HCT116 (cell line): Measurements from ENCODE around the gene MAGEF1. TPM values are rescaled to one million over a fixed set of nuclear protein-coding genes. Genes with fewer than 3 reads are reported as not detected.

ENCODE experiments used
- ATAC-seq: fragments of 200-7000 bp; cut with Tn5 transposase; 2 replicates; pipeline ENCODE4 v1.9.1; 2020; ENCODE audit warnings: mild to moderate bottlenecking, moderate library complexity
- BruUV-seq: library from RNA; stranded (reverse); fragments of 400-500 nt; replicated peaks from 2 replicates; lab custom pipeline; 2021; lab: Mats Ljungman, UMichigan
- CTCF ChIA-PET: fragments of 300-600 bp; sonication (Branson Sonifier 250); formaldehyde crosslinking; loops from one replicate; lab custom pipeline; 2021; ENCODE audit warnings: antibody characterized with exemption; lab: Charles Lee
- POLR2A ChIA-PET: fragments of 300-600, 350-600 bp; sonication (Branson Sonifier 250); formaldehyde crosslinking; loops from one replicate; lab custom pipeline; 2021; ENCODE audit warnings: antibody characterized with exemption; lab: Charles Lee
- RAD21 ChIA-PET, 2 experiments: fragments of 300-600 bp; sonication (Branson Sonifier 250); formaldehyde crosslinking; loops; one replicate each; lab custom pipeline; 2023; ENCODE audit warnings: low total read pairs in 2 of 2; ENCODE audit not compliant: uncharacterized antibody in 2 of 2, unreplicated experiment in 2 of 2, low non-redundant PET in 1 of 2; lab: Charles Lee
- DNase-seq: peaks from one replicate; pipeline ENCODE4 v3.0.0-alpha.2; 2010; ENCODE audit warnings: low read depth, low spot score
- H2AFZ ChIP-seq: fragments of 200-600 bp; shearing (Covaris generic), sonication (generic); 2 replicates; pipeline ENCODE4 v1.6.1; 2017; ENCODE audit warnings: low read depth, mixed run types, mixed read lengths, antibody characterized with exemption, low read length; ENCODE audit not compliant: poor library complexity, severe bottlenecking
- H3K27ac ChIP-seq: 2 replicates; pipeline ENCODE4 v1.5.1; 2012; ENCODE audit warnings: low read depth, low read length
- H3K27me3 ChIP-seq: fragments of 200-600 bp; sonication (generic); 2 replicates; pipeline ENCODE4 v1.6.1; 2016; ENCODE audit warnings: mixed run types, low read length, mixed read lengths; ENCODE audit not compliant: insufficient read depth
- H3K36me3 ChIP-seq, 2 experiments: fragments of 200-500 bp in 1 of 2; fragments of 200-600 bp in 1 of 2; sonication (Bioruptor generic) in 1 of 2; sonication (generic) in 1 of 2; 2 replicates each; pipeline versions ENCODE4 v1.5.1 to v1.6.1; 2014 to 2016; ENCODE audit warnings: low read length in 2 of 2, inconsistent platforms in 1 of 2, mixed read lengths in 1 of 2, mixed run types in 1 of 2; ENCODE audit not compliant: insufficient read depth in 2 of 2, control insufficient read depth in 1 of 2
- H3K4me1 ChIP-seq, 2 experiments: fragments of 200-600 bp in 1 of 2; sonication (generic) in 1 of 2; 2 replicates each; pipeline versions ENCODE4 v1.5.1 to v1.6.1; 2012 to 2017; ENCODE audit warnings: low read length in 2 of 2, inconsistent platforms in 1 of 2, mild to moderate bottlenecking in 1 of 2, mixed read lengths in 1 of 2, mixed run types in 1 of 2, moderate library complexity in 1 of 2; ENCODE audit not compliant: insufficient read depth in 2 of 2, control insufficient read depth in 1 of 2
- H3K4me2 ChIP-seq: fragments of 200-600 bp; sonication (generic); 2 replicates; pipeline ENCODE4 v1.6.1; 2017; ENCODE audit warnings: mixed run types, low read length, mixed read lengths
- H3K4me3 ChIP-seq, 2 experiments: fragments of 200-600 bp in 1 of 2; sonication (generic) in 1 of 2; replicated peaks in 1 of 2; 2 replicates each; pipeline ENCODE4 v1.5.1; 2011 to 2016; ENCODE audit warnings: low read length in 2 of 2, control low read depth in 1 of 2, low read depth in 1 of 2, mild to moderate bottlenecking in 1 of 2, mixed read lengths in 1 of 2, mixed run types in 1 of 2
- H3K79me2 ChIP-seq: fragments of 200-600 bp; sonication (generic); 2 replicates; pipeline ENCODE4 v1.6.1; 2017; ENCODE audit warnings: mild to moderate bottlenecking, mixed run types, low read length, moderate library complexity, mixed read lengths; ENCODE audit not compliant: insufficient read depth
- H3K9ac ChIP-seq: fragments of 200-600 bp; sonication (generic); 2 replicates; pipeline ENCODE4 v1.6.1; 2016; ENCODE audit warnings: low read length, mixed read lengths
- H3K9me2 ChIP-seq: fragments of 200-600 bp; sonication (generic), shearing (Covaris generic); 2 replicates; pipeline ENCODE4 v1.6.1; 2017; ENCODE audit warnings: mixed run types, mild to moderate bottlenecking, moderate library complexity; ENCODE audit not compliant: insufficient read depth
- H3K9me3 ChIP-seq, 2 experiments: fragments of 200-500 bp in 1 of 2; fragments of 200-600 bp in 1 of 2; sonication (Bioruptor generic) in 1 of 2; sonication (generic) in 1 of 2; 2 replicates each; pipeline ENCODE4 v1.6.1; 2014 to 2017; ENCODE audit warnings: low read length in 2 of 2, mixed read lengths in 2 of 2, inconsistent platforms in 1 of 2, low read depth in 1 of 2, mild to moderate bottlenecking in 1 of 2, mixed run types in 1 of 2, moderate library complexity in 1 of 2; ENCODE audit not compliant: control insufficient read depth in 1 of 2, insufficient read depth in 1 of 2
- H4K20me1 ChIP-seq: fragments of 200-600 bp; sonication (generic), shearing (Covaris generic); 2 replicates; pipeline ENCODE4 v1.6.1; 2017; ENCODE audit warnings: mixed run types, mild to moderate bottlenecking, moderate library complexity; ENCODE audit not compliant: insufficient read depth
- CBX3 ChIP-seq: IDR thresholded peaks from 2 replicates; pipeline ENCODE4 v1.6.1; 2012; ENCODE audit warnings: low read depth
- ELF1 ChIP-seq: IDR thresholded peaks from 2 replicates; pipeline ENCODE4 v1.6.1; 2012; ENCODE audit warnings: low read depth, borderline replicate concordance
- EZH2 ChIP-seq: fragments of 200-600 bp; sonication (generic); IDR thresholded peaks from 2 replicates; pipeline ENCODE4 v1.6.1; 2017; ENCODE audit warnings: antibody characterized with exemption, mixed run types
- EZH2phosphoT487 ChIP-seq: fragments of 200-600 bp; IDR thresholded peaks from 2 replicates; pipeline ENCODE4 v1.6.1; 2018; ENCODE audit warnings: antibody characterized with exemption, borderline replicate concordance
- FOSL1 ChIP-seq: IDR thresholded peaks from 2 replicates; pipeline ENCODE4 v1.6.1; 2012; ENCODE audit warnings: low read depth
- JUND ChIP-seq: IDR thresholded peaks from 2 replicates; pipeline ENCODE4 v1.6.1; 2012
- POLR2A ChIP-seq: IDR thresholded peaks from 2 replicates; pipeline ENCODE4 v1.7.0; 2011; ENCODE audit warnings: borderline replicate concordance; ENCODE audit not compliant: insufficient read depth, insufficient read length; ENCODE audit errors: extremely low read depth
- POLR2AphosphoS5 ChIP-seq: IDR thresholded peaks from 2 replicates; pipeline ENCODE4 v1.6.1; 2011; ENCODE audit warnings: mild to moderate bottlenecking, low read depth, low read length, moderate library complexity
- RAD21 ChIP-seq: IDR thresholded peaks from 2 replicates; pipeline ENCODE4 v1.6.1; 2012; ENCODE audit warnings: low read depth, mild to moderate bottlenecking
- SRF ChIP-seq: IDR thresholded peaks from 2 replicates; pipeline ENCODE4 v1.6.1; 2012; ENCODE audit warnings: low read depth
- TCF7L2 ChIP-seq: IDR thresholded peaks from 2 replicates; pipeline ENCODE4 v1.7.0; 2011; ENCODE audit warnings: borderline replicate concordance, inconsistent platforms; ENCODE audit not compliant: insufficient read depth, insufficient read length; ENCODE audit errors: extremely low read depth
- YY1 ChIP-seq: IDR thresholded peaks from 2 replicates; pipeline ENCODE4 v1.6.1; 2011; ENCODE audit warnings: low read length, low read depth, moderate library complexity, mild to moderate bottlenecking; ENCODE audit not compliant: insufficient replicate concordance; ENCODE audit errors: extremely low read depth
- ZFX ChIP-seq: fragments of 450-650 bp; IDR thresholded peaks from 2 replicates; pipeline ENCODE4 v1.6.1; 2017
- intact Hi-C: fragments of 100-400 bp; cut with micrococcal nuclease; formaldehyde crosslinking; loops from 2 replicates; pipeline ENCODE4 v1.10.0; 2022
- total RNA-seq: library from RNA; stranded (reverse); gene quantifications from one replicate; pipeline ENCODE4 v1.2.1, GENCODE V29; 2021; ENCODE audit not compliant: unreplicated experiment
- TF ChIP-seq, protein P1 (sequence below): IDR thresholded peaks from 2 replicates; pipeline ENCODE4 v1.6.1; 2012; ENCODE audit warnings: low read depth
- TF ChIP-seq, protein P2 (sequence below): IDR thresholded peaks from 2 replicates; pipeline ENCODE4 v1.6.1; 2012
- TF ChIP-seq, protein P3 (sequence below), 3 experiments: fragments of 200-600 bp in 1 of 3; sonication (generic) in 1 of 3; IDR thresholded peaks in 2 of 3; conservative IDR thresholded peaks in 1 of 3; 2 replicates each; pipeline ENCODE4 v1.5.1; 2012 to 2017; ENCODE audit warnings: low read depth in 2 of 3, low read length in 2 of 3, antibody characterized with exemption in 1 of 3, borderline replicate concordance in 1 of 3, control low read depth in 1 of 3, mild to moderate bottlenecking in 1 of 3, mixed read lengths in 1 of 3, mixed run types in 1 of 3, moderate library complexity in 1 of 3; ENCODE audit not compliant: insufficient read depth in 1 of 3

MAGEF1 gene
- total RNA-seq, 1 experiment from 2014 or later, result 44.1 TPM

DNA sequence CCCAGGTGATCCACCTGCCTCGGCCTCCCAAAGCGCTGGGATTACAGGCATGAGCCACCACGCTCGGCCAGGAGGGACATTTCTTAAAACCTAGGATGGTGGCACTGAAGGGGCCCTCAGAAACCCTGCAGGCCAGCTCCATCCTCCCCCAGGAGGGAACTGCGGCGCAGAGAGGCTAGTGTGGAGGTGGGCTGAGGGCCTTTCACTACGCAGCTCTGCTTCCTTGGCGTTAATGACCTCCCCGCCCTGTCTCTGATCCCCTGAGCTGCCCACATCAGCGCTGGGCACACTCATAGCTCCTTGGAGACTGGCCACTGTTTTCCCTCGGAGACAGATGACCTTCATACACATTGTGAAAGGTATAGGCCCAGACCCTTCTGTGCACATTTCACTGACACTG lies 46.2 kb upstream of the MAGEF1 start (continued):
- TF ChIP-seq, protein P1, sequence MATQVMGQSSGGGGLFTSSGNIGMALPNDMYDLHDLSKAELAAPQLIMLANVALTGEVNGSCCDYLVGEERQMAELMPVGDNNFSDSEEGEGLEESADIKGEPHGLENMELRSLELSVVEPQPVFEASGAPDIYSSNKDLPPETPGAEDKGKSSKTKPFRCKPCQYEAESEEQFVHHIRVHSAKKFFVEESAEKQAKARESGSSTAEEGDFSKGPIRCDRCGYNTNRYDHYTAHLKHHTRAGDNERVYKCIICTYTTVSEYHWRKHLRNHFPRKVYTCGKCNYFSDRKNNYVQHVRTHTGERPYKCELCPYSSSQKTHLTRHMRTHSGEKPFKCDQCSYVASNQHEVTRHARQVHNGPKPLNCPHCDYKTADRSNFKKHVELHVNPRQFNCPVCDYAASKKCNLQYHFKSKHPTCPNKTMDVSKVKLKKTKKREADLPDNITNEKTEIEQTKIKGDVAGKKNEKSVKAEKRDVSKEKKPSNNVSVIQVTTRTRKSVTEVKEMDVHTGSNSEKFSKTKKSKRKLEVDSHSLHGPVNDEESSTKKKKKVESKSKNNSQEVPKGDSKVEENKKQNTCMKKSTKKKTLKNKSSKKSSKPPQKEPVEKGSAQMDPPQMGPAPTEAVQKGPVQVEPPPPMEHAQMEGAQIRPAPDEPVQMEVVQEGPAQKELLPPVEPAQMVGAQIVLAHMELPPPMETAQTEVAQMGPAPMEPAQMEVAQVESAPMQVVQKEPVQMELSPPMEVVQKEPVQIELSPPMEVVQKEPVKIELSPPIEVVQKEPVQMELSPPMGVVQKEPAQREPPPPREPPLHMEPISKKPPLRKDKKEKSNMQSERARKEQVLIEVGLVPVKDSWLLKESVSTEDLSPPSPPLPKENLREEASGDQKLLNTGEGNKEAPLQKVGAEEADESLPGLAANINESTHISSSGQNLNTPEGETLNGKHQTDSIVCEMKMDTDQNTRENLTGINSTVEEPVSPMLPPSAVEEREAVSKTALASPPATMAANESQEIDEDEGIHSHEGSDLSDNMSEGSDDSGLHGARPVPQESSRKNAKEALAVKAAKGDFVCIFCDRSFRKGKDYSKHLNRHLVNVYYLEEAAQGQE, result no peak
- TF ChIP-seq POLR2AphosphoS5 (no peak), ELF1 (no peak), SRF (no peak), EZH2phosphoT487 (no peak)
- TF ChIP-seq, protein P2, sequence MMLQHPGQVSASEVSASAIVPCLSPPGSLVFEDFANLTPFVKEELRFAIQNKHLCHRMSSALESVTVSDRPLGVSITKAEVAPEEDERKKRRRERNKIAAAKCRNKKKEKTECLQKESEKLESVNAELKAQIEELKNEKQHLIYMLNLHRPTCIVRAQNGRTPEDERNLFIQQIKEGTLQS, result no peak

DNA sequence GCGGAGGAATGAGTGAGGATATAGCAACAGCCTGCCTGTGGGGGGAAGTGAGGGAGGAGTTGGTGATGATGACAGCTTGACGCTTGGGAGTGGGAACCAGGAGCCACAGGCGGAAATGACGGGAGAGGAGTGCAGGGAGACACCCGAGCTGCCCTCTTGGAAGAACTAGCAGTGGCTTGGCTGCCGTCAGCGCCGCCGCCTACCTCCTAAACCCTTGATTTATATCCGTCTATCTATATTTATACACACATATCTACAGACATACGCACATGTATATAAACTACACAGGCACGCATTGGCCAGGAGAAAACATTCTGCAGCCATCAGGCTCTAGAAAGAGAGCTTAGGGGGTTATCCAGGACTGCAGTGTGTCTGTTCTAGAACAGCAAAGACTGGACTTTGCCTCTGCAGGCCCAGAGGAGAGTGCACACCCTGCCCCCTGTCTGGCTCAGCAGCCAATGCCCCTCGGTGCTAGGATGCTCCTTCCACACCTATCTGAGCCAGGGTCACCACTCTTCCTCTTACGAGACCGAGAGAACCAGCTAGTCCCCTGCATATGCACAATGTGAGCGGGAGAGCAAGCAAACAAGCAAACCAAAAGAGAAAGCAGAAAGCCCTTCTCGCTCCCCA lies 45.3 kb upstream of the MAGEF1 start:
- no TSS peak for BruUV-seq
- H3K9ac ChIP-seq, result no peak overlapping the region
- RAD21 ChIA-PET, result no interaction called here
- H3K36me3 ChIP-seq, result no peaks in the 10 kb centered on the region
- POLR2A ChIA-PET, result interaction anchor here (1.1 kb wide), 1 partner anchor 193 kb away, joined by 3 read pairs; no protein-coding TSS in a partner anchor
- H3K4me3 ChIP-seq, result no peak overlapping the region
- no peak overlapping the region for H2AFZ ChIP-seq
- no peaks in the 10 kb centered on the region for H4K20me1 ChIP-seq
- no peaks in the 10 kb centered on the region for H3K9me2 ChIP-seq
- no peak for ATAC-seq
- no peaks in the 10 kb centered on the region for H3K79me2 ChIP-seq
- TF ChIP-seq POLR2A (no peak), ZFX (no peak), EZH2phosphoT487 (no peak), RAD21 (no peak), CBX3 (no peak), FOSL1 (no peak), YY1 (no peak), JUND (no peak), TCF7L2 (no peak), EZH2 (no peak), POLR2AphosphoS5 (no peak)
- TF ChIP-seq, protein P3, sequence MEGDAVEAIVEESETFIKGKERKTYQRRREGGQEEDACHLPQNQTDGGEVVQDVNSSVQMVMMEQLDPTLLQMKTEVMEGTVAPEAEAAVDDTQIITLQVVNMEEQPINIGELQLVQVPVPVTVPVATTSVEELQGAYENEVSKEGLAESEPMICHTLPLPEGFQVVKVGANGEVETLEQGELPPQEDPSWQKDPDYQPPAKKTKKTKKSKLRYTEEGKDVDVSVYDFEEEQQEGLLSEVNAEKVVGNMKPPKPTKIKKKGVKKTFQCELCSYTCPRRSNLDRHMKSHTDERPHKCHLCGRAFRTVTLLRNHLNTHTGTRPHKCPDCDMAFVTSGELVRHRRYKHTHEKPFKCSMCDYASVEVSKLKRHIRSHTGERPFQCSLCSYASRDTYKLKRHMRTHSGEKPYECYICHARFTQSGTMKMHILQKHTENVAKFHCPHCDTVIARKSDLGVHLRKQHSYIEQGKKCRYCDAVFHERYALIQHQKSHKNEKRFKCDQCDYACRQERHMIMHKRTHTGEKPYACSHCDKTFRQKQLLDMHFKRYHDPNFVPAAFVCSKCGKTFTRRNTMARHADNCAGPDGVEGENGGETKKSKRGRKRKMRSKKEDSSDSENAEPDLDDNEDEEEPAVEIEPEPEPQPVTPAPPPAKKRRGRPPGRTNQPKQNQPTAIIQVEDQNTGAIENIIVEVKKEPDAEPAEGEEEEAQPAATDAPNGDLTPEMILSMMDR (IDR thresholded peaks at IDR 0.05 in 2 of 3, conservative IDR thresholded peaks at IDR 0.05 in 1 of 3; ENCODE audit: borderline replicate concordance in 1 of 3, insufficient read depth in 1 of 3, low read depth in 2 of 3, low read length in 2 of 3), result no peak
- TF ChIP-seq, all 23 proteins: peak for 0
- H3K9me3 ChIP-seq, result no peaks in the 10 kb centered on the region
- intact Hi-C loops, result no loop called here
- H3K27ac ChIP-seq, result no peak overlapping the region
- no peak for DNase-seq
- CTCF ChIA-PET, result no interaction called here
- H3K27me3 ChIP-seq, result no peaks in the 10 kb centered on the region
- H3K4me1 ChIP-seq, result no peaks in the 10 kb centered on the region
- no peak overlapping the region for H3K4me2 ChIP-seq
